Left ventricle myocardium inferior (tissue), 1 donor: ENCODE measurements around the gene PHRF1. TPM values are rescaled to one million over a fixed set of nuclear protein-coding genes. Genes with fewer than 3 reads are reported as not detected.
A peak's percentile ranks its signal among the peaks of the same experiment; 100 is the strongest.

Source experiments
- DNase-seq: peaks from one replicate; pipeline ENCODE4 v3.0.0-alpha.2; 2020
- H3K27ac ChIP-seq: fragments of 200-600 bp; replicated peaks from 2 replicates; pipeline ENCODE4 v1.8.0; 2021
- H3K27me3 ChIP-seq: fragments of 200-600 bp; 2 replicates; pipeline ENCODE4 v1.8.0; 2021; ENCODE audit warnings: low read depth
- H3K36me3 ChIP-seq: fragments of 200-600 bp; 2 replicates; pipeline ENCODE4 v1.8.0; 2021
- H3K4me1 ChIP-seq: fragments of 200-600 bp; 2 replicates; pipeline ENCODE4 v1.8.0; 2021
- H3K4me3 ChIP-seq: fragments of 200-600 bp; 2 replicates; pipeline ENCODE4 v1.8.0; 2021; ENCODE audit warnings: mild to moderate bottlenecking, moderate library complexity
- H3K9me3 ChIP-seq: fragments of 200-600 bp; replicated peaks from 2 replicates; pipeline ENCODE4 v1.8.0; 2021
- intact Hi-C: fragments of 100-400 bp; cut with micrococcal nuclease; formaldehyde crosslinking; loops from one replicate; pipeline ENCODE4 v1.11.0; 2022
- microRNA-seq: library from miRNA; unstranded; fragments of <30 nt; microRNA quantifications from one replicate; pipeline ENCODE4 v1.2.0, GENCODE V29; 2020
- total RNA-seq: library from RNA; stranded (reverse); fragmentation: NEBNext Ultra II Directional; extraction: Animal tissue kit (Norgen Biotek cat#: 25700); gene quantifications from one replicate; pipeline ENCODE4 v1.2.1, GENCODE V29; 2021
- TF ChIP-seq, protein P1 (sequence below): fragments of 200-600 bp; IDR thresholded peaks from 2 replicates; pipeline ENCODE4 v1.8.0; 2021; ENCODE audit warnings: antibody characterized with exemption, mild to moderate bottlenecking, borderline replicate concordance
- donor health status: DM: no; HTN: yes; CAD: no; lungs with severe emphysema.

The PHRF1 gene
- total RNA-seq, 1 donor from 2014 or later, result 17.7 TPM

GRCh38 chr11:659532-660085, 83.3 kb downstream of the PHRF1 start:
- Histone ChIP-seq H3K9me3 (no peaks in the 10 kb centered on the region), H3K36me3 (peaks cover 53% of the 10 kb centered on the region), H3K4me3 (no peak overlapping the region), H3K4me1 (peaks cover 15% of the 10 kb centered on the region), H3K27ac (no peak overlapping the region), H3K27me3 (no peaks in the 10 kb centered on the region)
- TF ChIP-seq, protein P1, sequence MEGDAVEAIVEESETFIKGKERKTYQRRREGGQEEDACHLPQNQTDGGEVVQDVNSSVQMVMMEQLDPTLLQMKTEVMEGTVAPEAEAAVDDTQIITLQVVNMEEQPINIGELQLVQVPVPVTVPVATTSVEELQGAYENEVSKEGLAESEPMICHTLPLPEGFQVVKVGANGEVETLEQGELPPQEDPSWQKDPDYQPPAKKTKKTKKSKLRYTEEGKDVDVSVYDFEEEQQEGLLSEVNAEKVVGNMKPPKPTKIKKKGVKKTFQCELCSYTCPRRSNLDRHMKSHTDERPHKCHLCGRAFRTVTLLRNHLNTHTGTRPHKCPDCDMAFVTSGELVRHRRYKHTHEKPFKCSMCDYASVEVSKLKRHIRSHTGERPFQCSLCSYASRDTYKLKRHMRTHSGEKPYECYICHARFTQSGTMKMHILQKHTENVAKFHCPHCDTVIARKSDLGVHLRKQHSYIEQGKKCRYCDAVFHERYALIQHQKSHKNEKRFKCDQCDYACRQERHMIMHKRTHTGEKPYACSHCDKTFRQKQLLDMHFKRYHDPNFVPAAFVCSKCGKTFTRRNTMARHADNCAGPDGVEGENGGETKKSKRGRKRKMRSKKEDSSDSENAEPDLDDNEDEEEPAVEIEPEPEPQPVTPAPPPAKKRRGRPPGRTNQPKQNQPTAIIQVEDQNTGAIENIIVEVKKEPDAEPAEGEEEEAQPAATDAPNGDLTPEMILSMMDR, result no peak
- no peak for DNase-seq
- intact Hi-C loops, result loop anchor here (10.0 kb wide), 1 partner anchor 65 kb away; no protein-coding TSS in a partner anchor

DNA sequence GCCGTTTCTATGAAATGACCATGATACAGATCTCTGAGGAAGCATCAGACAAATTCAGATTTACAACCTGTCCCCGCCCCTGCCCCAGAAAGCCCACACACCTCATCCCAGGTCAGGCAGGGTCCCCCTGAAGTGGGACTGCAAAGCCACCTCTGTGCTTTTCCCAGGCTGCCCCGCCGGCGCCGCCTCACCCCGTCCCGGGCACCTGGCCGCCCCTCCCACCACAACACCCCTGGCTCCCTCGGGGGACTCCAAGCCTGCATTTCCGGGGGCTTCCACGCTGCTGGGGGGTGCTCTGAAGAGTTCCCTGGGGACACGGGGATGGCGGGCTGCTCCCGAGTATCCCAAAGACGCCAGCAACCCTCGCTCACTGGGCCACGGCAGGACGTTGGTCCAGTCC, 84.0 kb downstream of the PHRF1 start:
- DNase-seq, result no peak
- no peaks in the 10 kb centered on the region for H3K9me3 ChIP-seq
- H3K36me3 ChIP-seq, result peaks cover 50% of the 10 kb centered on the region
- intact Hi-C loops, result loop anchor here (10.0 kb wide), 1 partner anchor 65 kb away; no protein-coding TSS in a partner anchor
- H3K27ac ChIP-seq, result no peak overlapping the region
- no peaks in the 10 kb centered on the region for H3K27me3 ChIP-seq
- peaks cover 15% of the 10 kb centered on the region for H3K4me1 ChIP-seq
- H3K4me3 ChIP-seq, result no peak overlapping the region
- TF ChIP-seq, protein P1, result no peak

DNA sequence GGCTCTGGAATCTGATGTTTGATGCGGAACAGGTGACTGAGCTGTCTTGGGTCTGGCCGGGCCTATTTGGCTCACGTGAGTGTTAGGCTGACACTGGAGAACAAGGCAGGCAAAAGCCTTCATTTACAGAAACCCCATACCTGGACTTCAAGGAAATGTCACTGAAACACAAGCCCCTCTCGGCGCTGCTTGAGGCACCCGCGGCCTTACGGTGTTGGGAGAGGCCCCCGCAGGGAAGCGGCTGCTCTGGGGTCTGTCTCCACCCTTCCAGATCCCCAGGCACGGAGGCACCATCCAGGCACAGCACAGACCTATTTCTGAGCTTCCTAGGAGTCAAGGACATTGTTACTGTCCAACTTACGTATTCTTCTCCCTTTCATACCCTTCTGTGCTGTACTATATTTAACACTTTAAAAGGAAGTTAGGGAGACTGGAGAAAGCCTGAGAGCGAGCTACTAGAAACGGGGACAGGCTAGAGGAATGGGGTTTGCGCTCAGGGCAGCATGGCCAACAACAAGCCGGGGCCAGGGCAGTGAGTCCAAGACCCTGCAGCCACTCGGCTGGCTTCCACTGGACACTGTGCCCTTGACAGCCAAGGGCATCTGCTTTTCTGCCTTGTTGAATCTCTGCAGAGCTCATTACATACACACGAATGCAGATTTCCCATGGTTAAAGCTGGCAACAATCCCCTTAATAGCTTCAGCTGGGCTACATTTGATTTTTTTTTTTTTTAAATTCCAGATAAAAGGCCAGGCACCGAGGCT, 84.6 kb downstream of the PHRF1 start:
- H3K9me3 ChIP-seq, result no peaks in the 10 kb centered on the region
- intact Hi-C loops, result loop anchor here (10.0 kb wide), 1 partner anchor 64 kb away; no protein-coding TSS in a partner anchor
- no peak overlapping the region for H3K4me3 ChIP-seq
- no peaks in the 10 kb centered on the region for H3K27me3 ChIP-seq
- peaks cover 20% of the 10 kb centered on the region for H3K4me1 ChIP-seq
- H3K27ac ChIP-seq, result peak overlapping the region; percentile 10
- TF ChIP-seq, protein P1, result no peak
- DNase-seq, result no peak
- H3K36me3 ChIP-seq, result peaks cover 47% of the 10 kb centered on the region

Small RNA genes lying within 50 kb of the gene (microRNA-seq; reads per million reads assigned to microRNA genes)
- 255 reads per million, percentile 67 among the genes with 10 or more reads in this experiment for gene MIR210

Other genes starting within 250 kb of the PHRF1 start
- gene B4GALNT4, start 207.0 kb upstream of the PHRF1 start, total RNA-seq, result 1.5 TPM
- gene PKP3, start 182.3 kb upstream of the PHRF1 start, total RNA-seq, result 0.52 TPM
- gene SIGIRR, start 161.5 kb upstream of the PHRF1 start, total RNA-seq, result 34.9 TPM
- 0.11 TPM for gene ANO9, start 134.5 kb upstream of the PHRF1 start, total RNA-seq
- gene PTDSS2, start 126.2 kb upstream of the PHRF1 start, total RNA-seq, result 30.2 TPM
- 142 TPM for gene RNH1, start 69.2 kb upstream of the PHRF1 start, total RNA-seq
- 55.9 TPM for gene HRAS, start 40.9 kb upstream of the PHRF1 start, total RNA-seq
- gene LRRC56, start 38.9 kb upstream of the PHRF1 start, total RNA-seq, result 0.25 TPM
- 0.52 TPM for gene LMNTD2, start 15.7 kb upstream of the PHRF1 start, total RNA-seq
- 4.5 TPM for gene RASSF7, start 15.5 kb upstream of the PHRF1 start, total RNA-seq
- 10.3 TPM for gene IRF7, start 39.5 kb downstream of the PHRF1 start, total RNA-seq
- not detected for gene CDHR5, start 48.5 kb downstream of the PHRF1 start, total RNA-seq
- not detected for gene SCT, start 50.7 kb downstream of the PHRF1 start, total RNA-seq
- 0.22 TPM for gene DRD4, start 60.8 kb downstream of the PHRF1 start, total RNA-seq
- gene DEAF1, start 118.8 kb downstream of the PHRF1 start, total RNA-seq, result 18.1 TPM
- 10.3 TPM for gene TMEM80, start 119.3 kb downstream of the PHRF1 start, total RNA-seq
- 2.2 TPM for gene EPS8L2, start 129.8 kb downstream of the PHRF1 start, total RNA-seq
- gene TALDO1, start 171.0 kb downstream of the PHRF1 start, total RNA-seq, result 101 TPM
- gene GATD1, start 201.0 kb downstream of the PHRF1 start, total RNA-seq, result 26.2 TPM
- gene CEND1, start 213.6 kb downstream of the PHRF1 start, total RNA-seq, result not detected
- 3.9 TPM for gene SLC25A22, start 221.8 kb downstream of the PHRF1 start, total RNA-seq
- 7.1 TPM for gene PIDD1, start 228.8 kb downstream of the PHRF1 start, total RNA-seq
- 871 TPM for gene RPLP2, start 233.5 kb downstream of the PHRF1 start, total RNA-seq
- 300 TPM for gene PNPLA2, start 242.4 kb downstream of the PHRF1 start, total RNA-seq